Measurements from ENCODE around the gene RRP1.

The RRP1 gene

GRCh38 chr21:43777953-43778352 is 11.4 kb upstream of the RRP1 start:
- no peak for DNase-seq

GRCh38 chr21:43778469-43779335 is 10.7 kb upstream of the RRP1 start:
- DNase-seq: peak; percentile 98

- no peak for DNase-seq
These were observed 9.7 kb upstream of the RRP1 start for GRCh38 chr21:43779660-43780059.

GRCh38 chr21:43781846-43782245 is 7.5 kb upstream of the RRP1 start:
- DNase-seq: peak; percentile 72

- peak; percentile 75 for DNase-seq
These were observed 6.8 kb upstream of the RRP1 start for GRCh38 chr21:43782431-43783097.

GRCh38 chr21:43783098-43783700 is 6.2 kb upstream of the RRP1 start:
- DNase-seq: peak; percentile 43

GRCh38 chr21:43785134-43785533 is 4.2 kb upstream of the RRP1 start:
- DNase-seq: no peak

- DNase-seq: no peak
These were observed 3.0 kb upstream of the RRP1 start for GRCh38 chr21:43786300-43786806.

- DNase-seq: no peak
These were observed 2.5 kb upstream of the RRP1 start for GRCh38 chr21:43786807-43787440.

- no peak for DNase-seq
These were observed 690 bp downstream of the RRP1 start for GRCh38 chr21:43790010-43790524.

GRCh38 chr21:43792406-43792805 is 3.0 kb downstream of the RRP1 start:
- no peak for DNase-seq

- no peak for DNase-seq
These were observed 3.9 kb downstream of the RRP1 start for GRCh38 chr21:43793243-43793642.

- no peak for DNase-seq
These were observed 4.9 kb downstream of the RRP1 start for GRCh38 chr21:43794311-43794710.

- no peak for DNase-seq
These were observed 5.5 kb downstream of the RRP1 start for GRCh38 chr21:43794857-43795256.

GRCh38 chr21:43797415-43797814 is 8.0 kb downstream of the RRP1 start:
- DNase-seq: no peak

GRCh38 chr21:43797925-43798715 is 8.7 kb downstream of the RRP1 start:
- no peak for DNase-seq

- no peak for DNase-seq
These were observed 10.0 kb downstream of the RRP1 start for GRCh38 chr21:43799301-43799840.

- no peak for DNase-seq
These were observed 10.7 kb downstream of the RRP1 start for GRCh38 chr21:43800124-43800523.

GRCh38 chr21:43800566-43800965 is 11.2 kb downstream of the RRP1 start:
- DNase-seq: no peak

GRCh38 chr21:43801006-43801783 is 11.8 kb downstream of the RRP1 start:
- DNase-seq: no peak

- no peak for DNase-seq
These were observed 13.4 kb downstream of the RRP1 start for GRCh38 chr21:43802713-43803313.
